MM.1S (cell line): ENCODE results near the gene SYTL2.

Source experiments
- EZH2phosphoT487 ChIP-seq: fragments of 300-600 bp; sonication (generic); IDR thresholded peaks from 2 replicates; pipeline ENCODE4 v1.6.1; 2018; ENCODE audit warnings: antibody characterized with exemption, low read length
- TF ChIP-seq, protein P1 (sequence below): fragments of 300-600 bp; sonication (generic); IDR thresholded peaks from 2 replicates; pipeline ENCODE4 v1.5.1; 2016; ENCODE audit warnings: antibody characterized with exemption, low read length, mixed read lengths

DNA sequence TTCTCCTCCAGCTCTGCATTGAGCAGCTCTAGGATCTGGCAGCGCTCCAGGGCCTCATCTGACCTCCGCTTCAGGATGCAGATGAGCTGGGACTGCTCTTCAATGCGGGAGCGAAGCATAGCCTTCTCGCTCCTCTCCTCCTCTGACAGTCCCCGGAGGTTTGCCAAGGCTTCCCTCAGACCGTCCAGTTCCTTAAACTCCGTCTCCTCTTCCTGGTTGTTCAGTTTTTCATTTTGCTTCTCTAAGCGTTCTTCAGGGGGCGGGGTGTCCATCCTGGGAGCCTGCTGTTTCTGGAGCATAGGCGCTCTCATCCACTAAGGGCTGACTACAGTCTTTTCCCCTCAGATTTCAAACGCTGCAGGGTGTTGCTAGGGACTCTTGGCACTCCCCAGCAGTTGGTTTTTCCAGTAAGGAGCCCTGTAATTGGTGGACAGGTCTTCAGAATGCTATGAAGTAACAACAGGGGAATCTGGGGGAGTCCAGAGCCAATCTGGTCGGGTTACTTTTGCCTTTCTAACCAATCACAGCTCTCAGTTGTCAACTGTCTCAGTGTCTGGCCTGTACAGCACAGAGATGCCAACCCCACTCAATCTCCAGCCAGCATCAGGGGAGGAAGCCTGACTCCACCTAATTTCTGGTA is 125.0 kb downstream of the SYTL2 start, which contains the start of gene CCDC89:
- TF ChIP-seq, protein P1, sequence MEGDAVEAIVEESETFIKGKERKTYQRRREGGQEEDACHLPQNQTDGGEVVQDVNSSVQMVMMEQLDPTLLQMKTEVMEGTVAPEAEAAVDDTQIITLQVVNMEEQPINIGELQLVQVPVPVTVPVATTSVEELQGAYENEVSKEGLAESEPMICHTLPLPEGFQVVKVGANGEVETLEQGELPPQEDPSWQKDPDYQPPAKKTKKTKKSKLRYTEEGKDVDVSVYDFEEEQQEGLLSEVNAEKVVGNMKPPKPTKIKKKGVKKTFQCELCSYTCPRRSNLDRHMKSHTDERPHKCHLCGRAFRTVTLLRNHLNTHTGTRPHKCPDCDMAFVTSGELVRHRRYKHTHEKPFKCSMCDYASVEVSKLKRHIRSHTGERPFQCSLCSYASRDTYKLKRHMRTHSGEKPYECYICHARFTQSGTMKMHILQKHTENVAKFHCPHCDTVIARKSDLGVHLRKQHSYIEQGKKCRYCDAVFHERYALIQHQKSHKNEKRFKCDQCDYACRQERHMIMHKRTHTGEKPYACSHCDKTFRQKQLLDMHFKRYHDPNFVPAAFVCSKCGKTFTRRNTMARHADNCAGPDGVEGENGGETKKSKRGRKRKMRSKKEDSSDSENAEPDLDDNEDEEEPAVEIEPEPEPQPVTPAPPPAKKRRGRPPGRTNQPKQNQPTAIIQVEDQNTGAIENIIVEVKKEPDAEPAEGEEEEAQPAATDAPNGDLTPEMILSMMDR = no peak
- no peak for TF ChIP-seq EZH2phosphoT487
